Activated T-cell treated with anti-CD3 and anti-CD28 coated beads for 4 hours (primary cell): ENCODE results near the gene MRRF.
"Not testable (repeated sequence)": the region's sequence is repeated elsewhere in the genome, so short reads cannot be mapped to it uniquely, and the experiment has no call there.

Experiments used
- DNase-seq: peaks from one replicate; pipeline ENCODE4 v3.0.0-alpha.2; 2020

Gene MRRF

DNA sequence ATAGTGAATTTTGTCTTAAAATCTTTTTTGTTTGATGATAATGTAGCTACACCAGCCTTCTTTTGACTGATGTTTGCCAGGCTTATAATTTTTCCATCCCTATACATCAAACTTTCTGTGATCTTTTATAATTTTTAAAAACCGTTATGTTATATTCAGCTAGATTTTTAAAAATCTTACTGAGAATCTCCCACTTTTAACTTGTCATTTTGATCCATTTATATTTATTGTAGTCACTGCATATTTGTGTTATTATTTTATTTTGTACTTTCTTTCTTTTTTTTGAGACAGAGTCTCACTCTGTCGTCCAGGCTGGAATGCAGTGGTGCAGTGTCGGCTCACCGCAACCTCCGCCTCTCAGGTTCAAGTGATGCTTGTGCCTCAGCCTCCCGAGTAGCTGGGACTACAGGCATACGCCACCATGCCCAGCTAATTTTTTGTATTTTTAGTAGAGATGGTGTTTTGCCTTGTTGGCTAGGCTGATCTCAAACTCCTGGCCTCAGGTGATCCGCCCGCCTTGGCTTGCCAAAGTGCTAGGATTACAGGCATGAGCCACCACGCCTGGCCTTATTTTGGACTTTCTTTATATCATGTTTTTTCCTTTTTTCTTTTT lies 12.7 kb downstream of the MRRF start:
- no peak for DNase-seq

DNA sequence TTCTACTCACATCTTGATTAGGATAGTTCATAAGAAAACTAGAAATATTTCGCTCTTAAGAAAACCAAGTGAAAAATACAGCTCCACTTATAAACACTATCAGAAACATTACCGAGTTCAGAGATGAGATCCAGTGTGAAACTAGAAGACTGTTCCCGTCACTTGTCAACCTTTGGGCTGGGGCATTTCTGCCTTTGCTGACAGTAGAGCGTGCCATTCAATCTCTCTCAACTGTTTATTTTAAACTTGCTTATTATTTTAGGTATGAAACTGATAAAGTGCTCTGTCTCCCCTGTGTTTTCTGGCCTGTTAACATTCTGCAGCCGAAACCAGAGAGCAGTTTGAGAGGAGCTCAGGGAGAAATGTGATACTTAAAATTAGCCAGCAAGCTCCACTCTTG lies 16.7 kb downstream of the MRRF start:
- no peak for DNase-seq

DNA sequence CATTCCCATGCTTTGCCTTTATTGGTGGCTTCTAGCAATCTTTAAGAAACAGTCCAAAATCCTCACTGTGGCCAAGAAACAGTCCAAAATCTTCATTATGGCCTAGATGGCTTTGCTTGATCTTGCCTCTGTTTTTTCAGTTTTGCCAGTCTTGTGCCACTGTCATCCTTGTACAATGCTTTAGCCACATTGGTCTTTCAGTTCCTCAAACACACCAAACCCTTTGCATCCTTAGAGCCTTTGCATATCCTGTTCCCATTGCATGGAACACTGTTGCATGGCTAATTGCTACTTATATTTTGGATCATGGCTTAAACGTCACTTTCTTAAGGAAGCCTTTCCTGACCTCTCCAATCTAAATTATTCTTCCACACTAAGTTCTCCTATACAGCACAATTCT lies 22.1 kb downstream of the MRRF start:
- DNase-seq, result no peak

DNA sequence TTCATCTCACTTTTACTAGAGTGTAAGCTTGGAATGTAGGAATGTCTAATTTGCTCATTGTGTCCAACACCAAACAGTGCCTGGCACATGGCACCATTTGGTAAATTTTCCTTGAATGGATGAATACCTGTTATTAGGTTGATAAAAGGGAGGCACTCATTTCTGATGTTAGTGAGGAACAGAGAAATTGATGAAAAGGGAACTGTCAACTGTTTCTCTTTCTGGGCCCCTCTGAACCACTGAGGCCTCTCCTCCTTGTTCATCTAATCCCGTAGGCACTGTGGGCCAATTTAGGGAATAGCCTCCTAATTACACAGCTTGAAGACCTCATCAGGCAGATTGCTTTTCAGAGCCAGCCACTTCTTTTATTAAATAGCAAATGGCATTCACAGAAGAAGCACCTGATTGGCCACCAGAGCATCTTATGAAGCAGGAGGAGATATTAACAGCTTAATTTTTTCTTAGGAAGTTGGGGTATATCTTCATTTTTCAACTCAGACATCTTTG lies 22.6 kb downstream of the MRRF start:
- DNase-seq, result no peak

DNA sequence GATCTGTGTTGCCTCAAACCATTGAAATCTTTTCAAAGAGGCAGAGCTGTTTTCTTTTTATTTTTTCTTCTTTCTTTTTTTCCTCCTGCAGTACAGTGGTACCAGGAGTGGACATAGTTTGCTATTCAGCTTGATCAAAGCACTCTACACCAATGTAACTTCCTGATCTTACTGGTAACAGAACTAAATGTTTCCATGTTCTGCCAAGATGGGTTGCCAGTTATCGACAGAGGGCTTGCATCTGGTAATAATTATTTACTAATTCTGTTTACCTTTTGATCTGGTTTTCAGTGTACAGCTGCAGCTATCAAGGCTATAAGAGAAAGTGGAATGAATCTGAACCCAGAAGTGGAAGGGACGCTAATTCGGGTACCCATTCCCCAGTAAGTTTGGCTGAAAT lies 26.8 kb downstream of the MRRF start:
- no peak for DNase-seq

DNA sequence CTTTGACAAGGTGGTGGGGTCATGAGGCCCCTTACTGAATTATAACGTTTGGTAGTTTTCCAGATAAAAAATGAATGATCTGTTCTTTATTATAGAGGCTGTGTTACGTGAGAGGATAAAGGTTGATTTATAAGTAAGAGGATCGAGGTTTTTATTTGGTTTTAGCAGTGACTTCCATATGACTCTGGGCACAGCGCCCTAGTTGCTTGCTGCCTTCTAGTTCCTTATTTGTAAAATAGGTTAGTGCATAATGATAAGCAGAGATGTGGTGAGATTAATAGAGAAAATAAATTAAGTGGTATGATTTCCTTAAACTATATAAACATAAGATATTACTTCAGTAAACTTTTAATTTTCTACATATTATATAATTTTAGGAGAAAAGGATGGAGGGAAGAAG lies 29.8 kb downstream of the MRRF start:
- no peak for DNase-seq

DNA sequence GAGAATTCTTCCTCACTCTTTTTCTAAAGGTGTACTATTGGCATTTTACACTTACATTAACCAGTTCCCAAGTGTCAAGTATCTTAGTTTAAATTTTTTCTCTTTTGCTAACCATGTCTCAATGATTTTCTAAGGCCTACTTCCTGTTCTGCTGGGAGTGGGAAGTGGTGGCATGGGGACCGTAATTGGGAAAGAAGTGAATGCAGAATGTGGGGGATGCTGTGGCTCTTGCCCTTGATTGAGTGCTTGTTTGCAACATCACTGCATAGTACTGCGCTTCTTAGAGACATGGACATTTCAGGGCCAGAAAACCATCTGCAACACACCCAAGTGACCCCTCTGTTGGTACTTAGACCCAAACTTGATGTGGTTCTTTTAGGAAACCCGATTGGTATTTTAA lies 32.8 kb downstream of the MRRF start:
- no peak for DNase-seq

DNA sequence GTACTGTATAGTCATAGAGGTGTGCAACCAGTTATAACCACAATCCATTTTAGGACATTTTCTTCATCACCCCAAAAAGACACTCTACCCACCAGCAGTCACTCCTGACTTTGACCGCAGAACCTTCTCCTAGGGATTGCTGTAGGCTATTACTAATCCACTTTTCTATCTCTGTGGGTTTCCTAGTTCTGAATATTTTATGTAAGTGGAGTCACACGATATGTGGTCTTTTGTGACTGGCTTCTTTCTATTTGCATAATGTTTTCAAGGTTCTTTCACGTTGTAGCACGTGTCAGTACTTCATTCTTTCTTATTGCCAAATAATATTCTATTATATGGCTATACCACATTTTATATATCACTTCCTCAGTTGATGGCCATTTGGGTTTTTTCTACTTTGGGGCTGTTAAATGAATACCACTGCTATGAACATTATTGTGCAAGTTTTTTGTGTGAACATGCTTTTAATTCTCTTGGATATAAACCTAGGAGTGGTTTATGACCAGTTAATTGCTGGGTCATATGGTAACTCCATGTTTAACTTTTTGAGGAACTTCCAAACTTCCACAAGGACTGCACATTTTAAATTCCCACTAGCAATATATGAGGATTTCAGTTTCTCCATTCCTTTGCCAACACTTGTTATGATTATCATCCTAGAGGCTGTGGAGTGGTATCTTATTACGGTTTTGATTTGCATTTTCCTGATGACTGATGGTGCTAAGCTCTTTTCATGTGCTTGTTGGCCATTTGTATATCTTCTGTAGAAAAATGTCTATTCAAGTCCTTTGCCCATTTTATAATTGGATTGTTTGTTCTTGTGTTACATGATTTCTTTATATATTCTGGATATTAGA lies 37.8 kb downstream of the MRRF start:
- DNase-seq, result no peak

DNA sequence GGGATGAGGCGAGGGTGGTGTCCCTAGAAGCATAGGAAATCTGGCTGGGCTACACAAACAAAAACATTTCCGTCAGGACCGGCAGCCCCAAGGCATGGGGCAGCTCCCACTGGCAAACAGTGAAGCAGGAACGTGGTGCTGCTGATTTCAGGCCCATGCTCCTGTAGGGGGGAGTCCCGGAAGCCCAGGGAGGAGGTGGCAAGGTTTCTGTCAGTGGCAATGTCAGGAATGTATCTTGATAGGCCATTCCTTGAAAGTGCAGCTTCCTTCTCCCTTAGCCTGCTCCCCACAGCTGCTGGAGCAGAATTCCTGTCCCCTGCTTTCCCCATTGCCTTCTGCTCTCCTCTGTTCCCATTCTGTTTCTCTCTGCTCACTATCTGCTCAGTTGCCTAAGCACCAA lies 42.4 kb downstream of the MRRF start:
- DNase-seq, result no peak

DNA sequence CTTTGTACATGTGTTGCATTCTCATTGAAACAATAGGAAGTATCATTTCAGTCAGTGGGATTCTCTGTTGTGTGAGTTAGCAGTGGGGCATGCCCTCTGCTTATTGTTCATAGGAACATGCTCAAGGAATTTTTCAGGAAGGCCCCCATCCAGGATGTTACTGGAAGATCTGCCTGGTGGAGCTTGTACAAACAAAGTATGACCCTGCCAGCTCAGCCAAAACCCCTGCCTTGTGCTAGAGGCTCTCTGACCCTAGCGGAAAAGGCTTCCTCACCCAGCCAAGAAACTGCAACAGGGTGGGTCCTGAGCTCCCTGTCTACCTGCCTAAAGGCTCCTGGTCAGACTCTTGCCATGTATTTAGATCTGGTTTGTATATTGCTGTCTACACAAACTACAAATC lies 43.2 kb downstream of the MRRF start:
- DNase-seq, result no peak

DNA sequence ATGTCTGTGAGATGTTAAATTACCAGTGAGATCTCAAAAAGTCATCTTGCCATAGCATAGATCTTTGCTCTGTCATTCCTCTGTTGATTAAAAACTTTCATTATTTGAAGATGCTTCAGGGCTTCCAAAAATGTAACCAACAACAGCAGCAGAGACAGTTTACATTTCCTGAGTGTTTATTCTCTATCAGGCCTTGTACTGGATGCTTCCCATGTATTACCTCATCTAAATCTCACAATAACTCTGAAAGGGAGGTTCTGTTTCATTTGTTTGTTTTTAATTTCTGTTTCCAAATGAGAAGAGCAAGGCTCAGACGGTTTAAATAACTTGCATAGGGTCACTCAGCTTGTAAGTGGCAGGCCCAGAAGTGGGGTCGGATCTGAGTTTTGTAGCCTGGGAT lies 45.2 kb downstream of the MRRF start:
- DNase-seq, result no peak

DNA sequence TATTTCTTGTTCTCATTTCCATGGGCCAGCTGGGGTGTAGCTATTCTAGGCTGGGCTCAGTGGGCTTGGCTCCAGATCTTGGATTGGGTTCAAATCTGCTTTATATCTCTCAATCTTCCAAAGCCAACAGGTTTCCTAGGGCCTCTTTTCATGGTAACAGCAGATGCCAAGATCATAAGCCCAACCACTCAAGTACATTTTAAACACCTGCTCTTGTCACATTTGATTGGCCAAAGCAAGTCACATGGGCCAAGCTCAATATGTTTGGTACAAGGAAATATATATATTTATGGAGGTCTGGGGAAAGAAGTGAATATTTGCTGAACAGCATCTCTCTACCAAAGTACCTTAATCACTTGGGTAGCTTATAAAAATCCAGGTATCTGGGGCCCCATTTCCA lies 49.5 kb downstream of the MRRF start:
- DNase-seq, result no peak

DNA sequence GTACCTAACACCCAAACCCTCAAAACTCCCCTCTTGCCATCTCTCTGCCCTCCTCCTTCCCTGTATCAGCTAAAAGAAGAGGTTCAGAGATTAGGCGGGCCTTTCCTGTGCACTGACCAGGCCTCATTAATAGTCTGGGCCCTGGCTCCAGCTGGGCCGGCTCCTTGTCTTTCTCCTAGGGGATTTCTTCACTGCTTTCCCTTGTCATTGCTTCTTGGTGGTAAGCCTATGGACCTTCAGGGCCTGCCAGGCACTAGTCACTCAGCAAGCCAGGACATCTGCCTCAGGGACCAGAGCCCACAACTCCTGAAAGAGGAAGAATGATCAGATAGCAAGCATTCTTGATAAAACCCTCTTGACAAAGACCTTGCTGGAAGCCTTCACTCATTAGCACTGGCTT lies 50.9 kb downstream of the MRRF start:
- DNase-seq, result no peak

DNA sequence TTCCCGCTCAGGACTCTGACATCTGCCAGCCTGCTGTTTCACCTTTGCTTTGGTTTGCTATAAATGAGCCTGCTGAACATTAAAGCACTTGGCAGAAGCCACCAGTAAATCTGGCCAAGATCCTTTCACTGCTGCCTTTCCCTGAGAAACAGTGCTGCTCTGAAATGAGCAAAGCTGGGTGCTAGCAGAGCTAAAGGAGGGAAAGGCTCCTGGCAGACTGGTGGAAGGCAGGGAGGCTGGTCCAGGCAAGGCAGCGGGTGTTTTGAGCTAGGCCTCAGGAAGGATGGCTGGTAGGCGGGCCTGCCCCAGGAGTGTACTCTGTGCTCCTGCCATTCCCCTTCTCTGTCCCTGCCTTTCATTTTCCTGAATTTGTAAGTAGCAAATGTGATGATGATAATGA lies 53.6 kb downstream of the MRRF start:
- DNase-seq, result no peak

DNA sequence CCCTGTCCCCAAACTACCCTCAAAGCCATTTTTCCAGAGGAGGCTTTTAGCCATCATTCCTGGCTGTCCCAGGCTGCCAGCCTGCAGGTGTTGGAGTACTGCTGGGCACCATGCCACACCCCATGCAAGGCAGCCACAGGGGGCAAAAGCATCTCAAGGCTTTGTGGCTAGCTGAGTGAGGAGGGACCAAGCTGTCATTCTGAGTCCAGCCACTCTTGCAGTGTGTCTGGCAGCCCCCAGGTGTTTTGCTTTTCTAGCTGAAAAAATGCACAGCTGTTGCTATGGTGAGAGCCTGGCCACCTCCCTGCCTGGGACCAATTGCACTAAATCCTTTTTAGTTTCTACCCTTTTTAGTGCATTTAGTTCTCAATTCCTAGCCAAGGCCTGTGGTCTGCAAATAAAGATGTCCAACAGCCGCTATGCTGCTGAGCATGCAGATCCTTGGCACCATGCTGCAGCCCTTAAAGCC lies 55.8 kb downstream of the MRRF start:
- no peak for DNase-seq

DNA sequence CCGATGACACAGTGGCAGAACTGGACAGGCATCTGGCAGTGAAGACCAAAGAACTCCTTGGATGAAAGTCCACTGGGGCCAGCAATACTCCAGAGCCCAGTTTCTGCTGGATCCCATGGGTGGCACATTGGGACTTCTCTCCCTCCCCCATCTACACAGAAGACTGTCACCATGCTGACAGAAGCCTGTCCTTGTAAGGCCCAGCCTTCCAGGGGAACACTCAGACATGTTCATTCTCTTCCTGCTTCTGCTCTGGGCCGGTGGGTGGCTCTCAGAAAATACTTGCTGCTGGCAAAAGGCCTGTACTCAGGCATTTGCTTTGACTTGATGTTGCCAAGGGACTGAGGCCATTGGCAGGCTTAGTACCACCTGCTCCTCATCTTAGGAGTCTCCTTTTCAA lies 57.9 kb downstream of the MRRF start:
- DNase-seq, result no peak

DNA sequence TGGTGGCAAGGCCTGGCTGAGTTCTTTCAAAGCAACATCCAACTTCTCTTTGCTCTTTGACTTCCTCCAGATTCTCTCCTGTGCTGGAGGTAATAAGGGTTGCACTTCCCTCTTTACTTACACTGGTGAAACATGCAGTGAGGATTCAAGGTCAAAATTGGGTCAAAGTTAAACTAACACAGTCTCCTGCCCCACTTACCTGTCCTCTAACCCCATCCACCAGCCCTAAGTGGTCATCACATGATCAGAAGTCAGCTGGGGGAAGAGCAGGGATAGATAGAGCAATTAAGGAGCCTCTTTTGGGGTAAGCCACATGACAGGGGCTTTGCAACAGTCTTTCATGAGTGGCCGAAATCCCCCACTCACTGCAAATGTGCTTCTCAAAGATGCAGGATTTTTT lies 60.0 kb downstream of the MRRF start:
- DNase-seq, result not testable (repeated sequence)

DNA sequence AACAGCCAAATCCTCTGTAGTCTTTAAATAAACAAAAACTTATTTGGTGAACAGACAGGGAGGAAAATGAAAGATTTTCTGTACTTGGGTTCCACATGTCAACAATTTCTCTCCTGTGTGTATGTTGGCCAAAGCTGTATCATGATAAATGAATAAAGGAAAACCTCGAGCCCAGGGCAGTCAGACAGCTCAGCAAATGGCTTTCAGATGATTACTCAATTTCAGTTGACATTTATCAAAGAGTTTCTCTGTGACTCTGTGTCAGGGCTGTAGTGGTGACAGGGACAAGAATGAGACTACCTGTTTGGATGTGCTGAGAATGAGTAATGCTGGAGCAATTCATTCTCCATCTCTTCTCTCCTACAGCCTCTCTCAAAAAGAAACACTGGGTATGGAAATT lies 60.4 kb downstream of the MRRF start:
- no peak for DNase-seq

DNA sequence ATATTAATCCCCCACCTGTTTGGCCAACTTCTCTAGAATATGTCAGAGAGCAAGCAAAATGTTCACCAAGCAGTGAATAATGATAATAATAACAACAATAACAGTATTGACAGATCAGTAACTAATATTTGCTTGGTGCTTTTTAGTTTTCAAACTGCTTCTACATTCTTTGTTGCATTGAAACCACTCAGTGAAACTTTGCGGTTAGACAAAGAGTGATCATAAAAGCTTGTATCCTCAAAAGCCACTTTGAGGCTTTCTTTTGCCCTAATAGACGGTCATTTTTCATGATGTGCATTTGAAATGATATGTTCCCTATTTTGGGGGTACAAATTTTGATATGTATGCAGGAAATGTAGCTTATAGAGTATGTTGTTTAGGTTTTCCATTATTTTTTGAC lies 62.5 kb downstream of the MRRF start:
- DNase-seq, result no peak

DNA sequence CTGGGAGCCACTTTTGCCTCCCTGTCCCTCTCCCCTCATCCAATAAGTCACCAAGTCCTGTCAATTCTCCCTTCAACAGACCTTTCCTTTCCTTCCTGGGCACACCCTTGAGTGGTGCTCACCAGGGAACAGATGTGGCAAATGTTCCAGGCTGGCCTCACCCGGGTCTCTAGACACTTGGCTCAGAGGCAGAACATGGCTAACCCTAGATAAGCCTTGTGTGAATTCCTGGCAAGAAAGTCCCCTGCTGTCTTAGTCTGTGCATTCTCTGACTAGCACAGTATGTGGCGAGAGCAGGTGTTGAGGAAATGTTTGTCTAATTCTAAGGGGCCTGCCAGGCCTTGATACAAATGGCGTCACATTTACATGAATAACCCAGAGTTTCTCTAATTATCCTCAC lies 64.9 kb downstream of the MRRF start:
- no peak for DNase-seq

DNA sequence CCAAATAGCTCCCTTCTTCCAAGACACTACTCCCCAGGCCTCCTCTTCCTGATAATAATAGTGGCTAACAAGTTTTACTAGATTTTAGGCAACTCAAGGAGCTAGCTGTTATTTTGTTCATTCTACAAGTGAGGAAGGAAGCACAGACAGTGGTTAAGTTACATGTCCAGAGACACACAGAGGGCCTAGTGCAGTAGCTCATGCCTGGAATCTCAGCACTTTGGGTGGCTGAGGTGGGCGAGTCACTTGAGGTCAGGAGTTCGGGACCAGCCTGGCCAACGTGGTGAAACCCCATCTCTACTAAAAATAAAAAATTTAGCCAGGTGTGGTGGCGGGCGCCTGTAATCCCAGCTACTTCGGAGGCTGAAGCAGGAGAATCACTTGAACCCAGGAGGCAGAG lies 65.8 kb downstream of the MRRF start:
- not testable (repeated sequence) for DNase-seq

DNA sequence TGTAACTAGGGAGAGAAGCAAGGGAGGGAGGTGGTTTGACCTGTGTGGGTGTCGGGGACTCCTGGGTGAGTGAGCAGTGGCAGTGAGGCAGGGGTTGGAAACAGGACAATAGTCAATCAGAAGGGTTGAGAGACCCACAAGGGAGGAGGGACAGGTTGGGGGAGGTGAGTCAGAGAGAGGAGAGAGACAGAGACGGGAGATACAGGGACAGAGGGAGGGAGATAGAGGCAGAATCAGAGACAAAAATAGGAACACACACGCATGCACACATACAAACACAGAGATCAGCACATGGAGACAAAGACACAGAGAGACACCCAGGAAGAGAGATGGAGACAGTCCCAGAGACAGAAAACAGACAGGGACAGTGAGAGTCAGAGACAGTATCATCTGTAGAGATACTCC lies 66.8 kb downstream of the MRRF start:
- DNase-seq, result no peak

DNA sequence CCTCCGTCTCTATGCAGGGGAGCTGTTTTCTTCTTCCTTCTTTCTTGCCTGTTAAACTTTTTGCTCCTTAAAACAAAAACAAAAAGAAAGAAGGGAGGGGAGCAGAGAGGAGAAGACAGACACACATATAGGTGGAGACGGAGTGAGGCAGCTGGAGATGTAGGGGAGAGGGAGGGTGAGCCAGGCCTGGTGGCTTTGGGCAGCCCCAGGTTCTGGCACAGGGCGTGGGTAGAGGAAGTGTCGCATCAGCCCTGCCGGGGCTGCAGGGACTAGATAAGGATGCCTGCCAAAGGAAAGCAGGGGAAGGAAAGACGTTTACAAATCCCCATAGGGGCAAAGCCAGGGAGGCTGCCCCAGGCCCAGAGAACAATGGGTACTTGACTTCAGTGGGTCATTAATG lies 67.4 kb downstream of the MRRF start:
- DNase-seq, result no peak

DNA sequence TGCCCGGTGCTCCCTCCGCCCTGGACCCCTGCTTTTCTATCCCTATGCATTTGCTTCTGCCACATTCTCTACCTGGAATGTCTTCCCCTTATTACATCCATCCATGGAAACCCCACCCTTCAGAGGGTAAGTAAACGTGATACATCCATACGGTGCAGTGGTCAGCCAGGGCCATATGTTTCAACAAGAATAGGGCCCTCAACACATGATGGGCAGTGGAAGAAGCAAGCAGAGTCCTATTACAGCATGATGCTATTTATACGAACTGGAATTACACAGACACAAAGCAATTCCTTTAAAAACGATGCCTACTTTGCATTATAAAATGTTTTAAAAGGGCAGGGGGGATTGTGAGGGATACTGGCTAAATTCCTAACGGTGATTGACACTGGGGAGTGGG lies 68.0 kb downstream of the MRRF start:
- no peak for DNase-seq
